Endometrium (tissue), 2 donors: ENCODE results near the gene NR1D1.

Source experiments
- FAIRE-seq: peaks from 2 replicates; lab custom pipeline; 2012; peaks lifted over from hg19 to GRCh38; lab: Jason Lieb, UNC
- donor health status: control.
- donor health status: control.

Gene NR1D1

DNA sequence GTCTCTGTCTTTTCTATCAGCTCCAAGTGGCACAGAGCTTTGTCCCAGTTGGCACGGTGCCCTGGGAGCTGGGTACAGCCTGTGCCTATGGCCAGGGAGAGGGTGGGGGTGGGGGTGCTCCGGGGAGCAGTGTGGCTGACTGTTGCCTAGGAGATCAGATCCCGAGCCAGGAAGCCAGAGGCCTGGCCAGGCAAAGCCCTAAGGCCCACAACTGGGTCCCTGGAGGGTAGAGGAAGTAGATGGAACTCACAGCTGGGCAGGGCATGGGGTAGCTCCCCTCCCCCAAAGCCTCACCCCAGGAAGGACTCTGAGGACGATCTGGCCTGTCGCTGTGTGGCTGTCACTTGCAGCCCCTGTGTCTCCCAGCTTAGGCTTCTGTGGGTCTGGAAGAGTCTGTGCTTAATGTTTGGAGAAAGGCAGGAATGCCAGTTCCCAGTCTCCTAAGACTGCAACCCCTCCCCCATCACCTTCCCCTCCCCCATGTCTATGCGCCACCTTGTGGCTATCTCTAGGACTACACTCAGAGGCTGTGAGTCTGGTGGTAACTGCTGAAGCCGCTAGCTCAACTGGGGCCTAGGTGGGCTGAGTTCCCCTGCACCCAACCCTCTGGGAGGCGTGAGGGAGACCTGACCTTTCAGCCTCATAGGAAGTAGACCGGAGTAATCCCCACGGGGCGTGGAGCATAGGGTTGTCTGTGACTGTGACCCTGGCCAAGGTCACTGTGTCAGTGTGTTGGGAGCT lies 25.0 kb downstream of the NR1D1 start:
- no peak for FAIRE-seq

- no peak for FAIRE-seq
Observed at GRCh38 chr17:40074871-40075200, 25.6 kb downstream of the NR1D1 start.

GRCh38 chr17:40074175-40074512 lies 26.2 kb downstream of the NR1D1 start:
- no peak for FAIRE-seq

GRCh38 chr17:40073454-40074174 lies 26.8 kb downstream of the NR1D1 start:
- no peak for FAIRE-seq

DNA sequence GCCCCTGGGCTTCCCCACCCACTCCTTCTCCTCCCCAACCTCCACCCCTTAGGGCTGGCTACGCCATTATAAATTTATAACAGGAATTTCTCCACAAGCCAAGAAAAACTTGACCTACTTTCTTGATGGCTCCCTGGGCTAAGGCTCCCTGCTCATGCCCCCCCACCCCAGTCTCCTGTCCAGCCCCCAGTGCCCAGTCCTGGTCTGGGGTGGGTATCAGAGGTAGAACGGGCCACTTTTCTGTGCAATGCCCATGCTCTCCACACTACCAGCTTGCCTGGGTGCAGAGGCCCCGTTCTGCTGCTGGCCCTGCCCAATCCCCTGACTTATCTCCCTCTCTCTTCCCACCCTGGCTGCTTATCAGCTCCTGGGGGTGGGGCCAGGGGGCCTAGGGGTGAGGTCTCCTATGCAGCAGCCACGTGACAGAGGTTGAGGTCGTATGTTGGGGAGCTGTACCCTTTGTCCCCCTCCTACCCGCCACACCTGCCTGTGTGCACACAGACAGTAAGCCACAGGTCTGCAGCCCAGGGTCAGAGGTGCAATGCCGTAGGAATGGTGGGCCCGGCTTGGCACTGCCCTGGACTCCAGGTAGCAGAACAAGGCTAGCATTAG lies 27.5 kb downstream of the NR1D1 start:
- FAIRE-seq: no peak

DNA sequence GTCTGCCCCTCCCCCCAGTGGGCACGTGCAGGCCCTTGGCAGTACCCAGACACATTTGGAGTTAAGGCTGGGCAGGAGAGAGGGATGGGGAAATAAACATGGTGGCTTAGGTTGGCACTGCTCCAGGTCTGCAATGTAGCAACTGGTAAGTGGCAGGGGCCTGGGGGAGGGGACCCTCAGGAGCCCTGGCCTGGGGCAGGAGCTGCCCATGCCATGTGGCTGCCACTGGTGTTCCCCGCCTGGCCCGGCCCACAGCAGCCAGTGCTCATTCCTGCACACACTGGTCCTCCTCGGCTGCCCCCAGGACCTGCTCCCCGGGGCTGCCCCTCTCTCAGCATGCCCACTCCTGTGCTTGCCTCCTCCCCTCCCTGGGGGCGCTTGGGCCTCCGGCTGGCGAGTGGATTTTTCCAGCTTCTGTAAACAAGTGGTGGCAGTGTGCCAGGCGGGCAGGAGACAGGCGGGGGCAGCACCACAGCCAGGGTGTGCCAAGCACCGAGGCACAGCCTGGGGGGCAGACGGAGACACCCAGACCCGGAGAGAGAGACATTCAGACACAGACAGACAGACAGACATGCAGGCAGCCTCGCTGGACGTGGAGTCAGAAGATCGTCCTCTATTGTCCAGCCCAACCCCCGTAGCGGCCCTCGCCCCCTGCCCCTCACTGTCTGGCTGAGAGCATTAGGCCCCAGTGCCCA lies 28.2 kb downstream of the NR1D1 start:
- no peak for FAIRE-seq

- no peak for FAIRE-seq
Observed at GRCh38 chr17:40071313-40072039, 28.9 kb downstream of the NR1D1 start.

DNA sequence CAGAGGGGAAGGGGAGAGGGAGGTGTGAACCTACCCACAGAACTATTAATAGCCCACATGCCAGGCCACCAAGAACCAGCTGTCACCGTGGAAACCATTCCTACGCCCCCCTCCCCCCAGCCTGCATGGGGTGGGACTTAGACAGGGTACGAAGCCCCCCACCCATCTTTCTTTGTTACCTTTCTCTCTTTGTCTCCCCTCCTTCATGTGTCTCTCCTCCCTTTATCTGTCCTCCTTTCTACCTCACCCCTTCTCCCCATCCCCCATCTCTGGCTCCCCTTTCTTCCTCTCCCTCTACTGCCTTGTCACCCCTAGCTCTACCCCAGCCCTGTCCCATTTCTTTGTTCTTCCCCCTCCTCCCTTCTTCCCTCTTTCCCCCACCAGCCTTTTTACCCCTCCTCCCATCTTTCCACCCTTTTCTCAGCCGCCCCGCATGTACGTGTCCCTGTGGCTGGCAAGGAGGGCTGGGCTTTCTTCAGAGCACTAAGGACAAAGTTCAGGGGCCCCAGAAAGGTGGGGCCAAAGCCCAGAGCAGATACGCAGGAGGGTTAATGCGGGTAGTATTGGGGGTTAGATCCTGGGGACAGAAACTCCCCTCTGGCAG lies 29.6 kb downstream of the NR1D1 start:
- FAIRE-seq: no peak

- FAIRE-seq: no peak
Observed at GRCh38 chr17:40069751-40070708, 30.4 kb downstream of the NR1D1 start.

GRCh38 chr17:40068917-40069750 lies 31.3 kb downstream of the NR1D1 start:
- FAIRE-seq: no peak

DNA sequence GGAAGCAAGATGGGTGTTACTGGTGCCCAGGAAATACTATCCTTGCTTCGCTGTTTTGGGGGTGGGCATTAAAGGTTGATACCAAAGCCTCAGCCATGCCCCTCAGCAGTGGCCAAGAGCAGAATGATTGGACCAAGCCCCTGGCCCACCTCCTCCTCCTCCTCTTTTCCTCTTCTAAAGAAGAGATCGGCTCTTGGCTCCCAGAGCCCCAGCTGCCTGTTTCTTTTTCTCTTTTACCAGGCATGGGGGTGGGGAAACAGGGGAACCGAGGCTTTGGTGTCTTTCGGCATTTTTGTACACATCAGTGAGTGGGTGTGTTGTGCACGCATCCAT lies 31.8 kb downstream of the NR1D1 start:
- FAIRE-seq: no peak

DNA sequence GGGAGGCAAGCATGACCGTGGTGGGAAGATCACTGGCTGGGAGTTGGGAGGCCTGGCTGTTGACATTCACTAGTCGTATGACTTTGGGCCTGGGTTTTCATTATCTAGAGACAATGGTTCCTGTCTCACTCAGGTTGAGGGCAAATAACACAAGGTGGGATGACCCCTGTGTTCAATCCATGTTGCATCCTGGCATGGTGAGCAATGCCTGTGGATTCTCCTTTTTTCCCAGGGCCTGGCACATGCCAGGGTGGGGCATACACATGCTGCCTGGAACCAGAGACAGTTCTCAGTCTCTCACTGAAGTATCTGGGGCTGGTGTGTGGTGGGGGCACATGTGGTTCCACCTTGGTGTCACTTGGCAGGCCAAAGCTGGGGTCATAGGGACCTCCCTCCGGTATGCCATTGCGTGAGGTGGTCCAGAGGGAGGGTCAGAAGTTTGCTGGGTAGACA lies 32.2 kb downstream of the NR1D1 start:
- no peak for FAIRE-seq

GRCh38 chr17:40067710-40068109 lies 32.7 kb downstream of the NR1D1 start:
- FAIRE-seq: no peak

- no peak for FAIRE-seq
Observed at GRCh38 chr17:40065769-40066510, 34.4 kb downstream of the NR1D1 start.

DNA sequence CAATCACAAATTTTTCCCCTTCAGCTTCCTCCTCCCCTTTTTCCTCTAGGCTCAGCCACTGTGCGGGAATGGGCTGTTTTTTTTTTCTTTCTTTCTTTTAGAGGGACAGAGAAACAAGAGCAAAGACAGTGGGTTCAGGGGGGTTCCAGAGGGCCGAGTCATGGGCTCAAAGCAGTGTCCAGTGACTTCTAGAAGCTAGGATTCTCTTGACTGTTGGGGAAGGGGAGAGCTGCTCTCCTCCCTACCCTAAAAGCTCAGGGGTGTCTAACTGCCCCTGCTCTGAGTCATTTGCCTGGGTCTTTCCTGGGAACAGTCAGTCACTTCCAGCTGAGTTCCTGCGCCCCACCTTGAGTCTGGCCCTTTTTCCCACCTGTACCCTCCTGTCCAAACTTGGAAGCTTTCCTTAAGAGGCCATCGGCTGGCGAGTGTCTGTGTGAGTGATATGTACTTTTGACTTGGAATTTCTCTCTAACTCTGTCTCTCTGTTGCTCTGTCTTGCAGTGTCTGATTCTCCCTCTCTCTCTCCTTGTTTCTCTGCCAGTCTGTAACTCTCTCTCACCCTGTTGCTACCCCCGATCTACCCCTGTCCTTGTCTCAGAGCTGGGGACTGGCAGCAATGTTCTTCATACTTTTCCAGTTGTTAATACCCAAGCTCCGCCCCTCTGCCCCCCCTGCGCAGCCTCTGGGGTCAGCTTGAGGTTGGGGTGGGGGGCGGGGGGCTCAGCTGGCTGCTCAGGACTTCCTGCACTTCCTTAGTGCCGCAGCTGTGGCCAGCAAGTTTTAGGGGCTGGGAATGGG lies 35.2 kb downstream of the NR1D1 start:
- no peak for FAIRE-seq

- no peak for FAIRE-seq
Observed at GRCh38 chr17:40063901-40064531, 36.4 kb downstream of the NR1D1 start.

DNA sequence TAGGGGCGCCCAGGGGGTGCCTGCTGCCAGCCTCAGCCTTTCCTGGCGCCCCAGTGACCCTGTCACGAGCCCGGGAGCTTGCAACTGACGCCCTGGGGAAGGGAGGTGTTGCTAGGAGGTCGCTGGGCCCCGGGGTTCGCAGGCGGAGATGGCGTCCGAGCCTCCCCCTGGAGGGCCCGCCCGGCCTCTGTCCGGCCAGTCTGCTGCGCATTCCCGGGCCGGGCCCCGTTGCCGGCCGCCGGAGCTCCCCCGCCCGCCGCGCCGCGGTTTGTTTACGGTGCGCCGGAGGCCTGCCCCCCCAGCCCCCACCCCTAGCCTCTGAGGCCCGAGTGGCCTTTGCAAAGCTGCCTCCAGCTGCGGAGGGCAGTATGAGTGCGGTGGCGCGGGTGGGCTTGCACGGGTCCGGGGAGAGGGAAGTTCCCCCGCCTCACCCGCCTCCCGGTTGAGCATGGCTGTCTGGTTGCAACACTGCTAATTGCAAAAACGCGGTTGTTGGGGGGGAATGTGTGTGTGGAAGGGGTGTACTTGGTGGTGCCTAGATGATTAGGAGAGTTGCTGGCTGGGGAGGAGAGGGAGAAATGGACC lies 37.1 kb downstream of the NR1D1 start:
- no peak for FAIRE-seq
